Measurements from ENCODE around the gene USP5.
"Not testable (repeated sequence)": the region's sequence is repeated elsewhere in the genome, so short reads cannot be mapped to it uniquely, and the experiment has no call there.

GRCh38 chr12:6889775-6890573, 38.0 kb downstream of the USP5 start:
- TF ChIP-seq CBX2 (IDR thresholded peaks at IDR 0.05; ENCODE audit: borderline replicate concordance, low read depth); CTCF (IDR thresholded peaks at IDR 0.05); EP300 (IDR thresholded peaks at IDR 0.05); MAZ (IDR thresholded peaks at IDR 0.05; ENCODE audit: borderline replicate concordance, low read depth, low read length); NR3C1 (IDR thresholded peaks at IDR 0.05); PHF8 (IDR thresholded peaks at IDR 0.05; ENCODE audit: borderline replicate concordance, low read depth): not testable (repeated sequence)

Data from A549 (cell line).